Common myeloid progenitor, CD34-positive (primary cell): Measurements from ENCODE around the gene CHAF1A.

Experiments
- CTCF ChIA-PET: fragments of 350-600 bp; sonication (Branson Sonifier 250); formaldehyde crosslinking; loops from one replicate; lab custom pipeline; 2021; ENCODE audit warnings: antibody characterized with exemption; lab: Charles Lee
- POLR2A ChIA-PET: fragments of 350-600 bp; sonication (Branson Sonifier 250); formaldehyde crosslinking; loops from one replicate; lab custom pipeline; 2021; ENCODE audit warnings: antibody characterized with exemption; lab: Charles Lee
- DNase-seq, 3 donors: peaks; one replicate each; pipeline versions ENCODE4 v3.0.0 to v3.0.0-alpha.2; 2013
- H3K27ac ChIP-seq, 2 experiments: 1 replicate in 1 of 2; 2 replicates in 1 of 2; pipeline ENCODE4 v1.7.0; 2013; ENCODE audit warnings: inconsistent platforms in 2 of 2, low read length in 2 of 2, mild to moderate bottlenecking in 2 of 2, low read depth in 1 of 2, moderate library complexity in 1 of 2; ENCODE audit not compliant: severe bottlenecking in 2 of 2, insufficient read depth in 1 of 2, poor library complexity in 1 of 2
- H3K27me3 ChIP-seq, 5 experiments: replicated peaks in 2 of 5; 1 replicate in 3 of 5; 2 replicates in 2 of 5; pipeline versions ENCODE4 v1.6.1 to v1.7.0; 2013; ENCODE audit warnings: low read length in 4 of 5, mild to moderate bottlenecking in 2 of 5, moderate library complexity in 2 of 5, inconsistent platforms in 1 of 5; ENCODE audit not compliant: insufficient read depth in 5 of 5, control insufficient read depth in 4 of 5
- H3K36me3 ChIP-seq, 4 experiments: 1 replicate in 2 of 4; 2 replicates in 2 of 4; pipeline versions ENCODE4 v1.6.1 to v1.7.0; 2013; ENCODE audit warnings: low read length in 3 of 4, control low read depth in 1 of 4, mild to moderate bottlenecking in 1 of 4; ENCODE audit not compliant: control insufficient read depth in 4 of 4, insufficient read depth in 4 of 4
- H3K4me1 ChIP-seq, 4 experiments: 1 replicate in 3 of 4; 2 replicates in 1 of 4; pipeline versions ENCODE4 v1.6.1 to v1.7.1; 2013; ENCODE audit warnings: low read length in 3 of 4, mild to moderate bottlenecking in 3 of 4, control low read depth in 1 of 4, inconsistent platforms in 1 of 4, moderate library complexity in 1 of 4; ENCODE audit not compliant: control insufficient read depth in 4 of 4, insufficient read depth in 4 of 4; ENCODE audit errors: control extremely low read depth in 1 of 4
- H3K4me3 ChIP-seq, 7 experiments: 1 replicate in 4 of 7; 2 replicates in 3 of 7; pipeline versions ENCODE4 v1.5.1 to v1.7.0; 2013; ENCODE audit warnings: mild to moderate bottlenecking in 7 of 7, low read length in 6 of 7, moderate library complexity in 6 of 7, inconsistent platforms in 2 of 7, low read depth in 2 of 7, control low read depth in 1 of 7; ENCODE audit not compliant: insufficient read depth in 4 of 7, control insufficient read depth in 1 of 7; ENCODE audit errors: extremely low read depth in 1 of 7
- H3K9me3 ChIP-seq, 5 experiments: 1 replicate in 4 of 5; 2 replicates in 1 of 5; pipeline versions ENCODE4 v1.6.1 to v1.7.1; 2013; ENCODE audit warnings: low read length in 4 of 5, mild to moderate bottlenecking in 2 of 5, inconsistent platforms in 1 of 5, low read depth in 1 of 5, moderate library complexity in 1 of 5; ENCODE audit not compliant: control insufficient read depth in 4 of 5, insufficient read depth in 2 of 5; ENCODE audit errors: control extremely low read depth in 1 of 5
- WGBS: methylation state at CpG from one replicate; pipeline ENCODE4 v1.1.5; 2013; ENCODE audit not compliant: insufficient coverage; 5-methylcytosine and 5-hydroxymethylcytosine counted together

The CHAF1A gene

DNA sequence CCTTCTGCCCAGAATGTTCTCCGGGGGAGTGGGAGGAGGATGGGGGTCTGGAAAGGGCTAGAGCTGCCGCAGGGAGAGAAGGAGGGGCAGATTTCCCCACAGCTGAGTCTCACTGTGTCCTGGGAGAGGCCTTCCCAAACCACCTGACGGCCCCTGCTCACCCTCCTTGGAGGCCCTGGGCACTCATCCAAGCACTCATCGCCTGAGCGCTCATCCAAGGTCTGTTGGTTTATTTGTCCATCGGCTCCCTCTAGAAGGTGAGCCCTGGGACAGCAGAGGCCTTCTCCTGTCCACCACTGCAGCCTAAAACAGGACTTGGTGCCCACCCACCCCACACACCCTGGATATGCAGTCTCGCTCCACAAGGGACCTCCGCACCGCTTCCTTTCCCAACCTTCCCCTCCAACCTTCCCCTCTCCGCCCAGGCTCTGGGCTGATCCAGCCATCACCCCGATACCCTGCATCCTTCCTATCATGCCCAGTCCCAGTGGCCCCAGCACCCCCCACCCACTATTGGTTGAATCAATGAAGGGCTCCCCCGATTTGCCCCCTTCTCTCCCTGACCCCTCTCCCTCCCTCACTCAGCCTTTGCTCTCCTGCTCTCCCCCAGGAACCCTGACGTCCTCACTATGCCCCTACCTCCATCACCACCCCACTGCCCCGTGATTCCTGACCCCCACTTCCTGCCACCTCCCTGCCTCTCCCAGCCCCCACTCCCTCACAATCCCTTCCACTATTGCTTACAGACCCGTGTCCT is 53.5 kb downstream of the CHAF1A start:
- peaks cover 2 to 23% (median 17%) of the 10 kb centered on the region in 4 experiments for H3K4me1 ChIP-seq
- H3K27me3 ChIP-seq = no peaks in the 10 kb centered on the region
- peak overlapping the region in 5 of 7 experiments; percentile 70 to 84 (median 80) for H3K4me3 ChIP-seq
- H3K27ac ChIP-seq = peak overlapping the region in 1 of 2 experiments; percentile 61
- DNase-seq = no peak
- CTCF ChIA-PET = no interaction called here
- POLR2A ChIA-PET = interaction anchor here (0.8 to 1.3 kb wide), 2 partner anchors 12 to 17 kb away, joined by 3 to 4 read pairs; partner anchors contain the start of gene HDGFL2
- H3K36me3 ChIP-seq = peaks cover 3 to 28% (median 26%) of the 10 kb centered on the region in 4 experiments
- no peaks in the 10 kb centered on the region for H3K9me3 ChIP-seq
- 77% methylated on average over 14 of the region's 15 CpGs for WGBS

DNA sequence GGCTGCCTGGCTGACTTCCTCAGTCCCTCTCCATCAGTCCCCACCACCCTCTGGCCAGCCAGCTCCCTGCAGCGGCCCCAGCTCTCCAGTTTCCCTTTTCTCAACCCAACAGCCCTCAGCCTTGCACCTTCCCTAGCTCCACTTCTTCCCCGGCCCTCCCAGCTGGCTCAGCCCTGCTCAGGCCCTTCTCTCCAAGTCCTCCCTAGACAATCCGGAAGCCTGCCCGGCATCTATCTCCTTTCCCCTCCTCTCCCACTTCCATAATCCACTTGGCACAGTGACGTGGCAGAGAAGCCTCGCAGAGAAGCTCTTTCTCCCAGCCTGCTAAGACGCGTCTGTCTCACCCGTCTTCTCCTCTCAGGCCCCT is 54.0 kb downstream of the CHAF1A start:
- POLR2A ChIA-PET = interaction anchor here (0.8 to 1.3 kb wide), 2 partner anchors 12 to 16 kb away, joined by 3 to 4 read pairs; partner anchors contain the start of gene HDGFL2
- Histone ChIP-seq H3K4me1 (peaks cover 2 to 23% (median 17%) of the 10 kb centered on the region in 4 experiments), H3K36me3 (peaks cover 3 to 25% (median 22%) of the 10 kb centered on the region in 4 experiments), H3K27ac (peak overlapping the region in 1 of 2 experiments; percentile 75), H3K9me3 (no peaks in the 10 kb centered on the region), H3K27me3 (no peaks in the 10 kb centered on the region), H3K4me3 (peak overlapping the region; percentile 47 to 84 (median 75))
- CTCF ChIA-PET = interaction anchor here (0.6 to 1.4 kb wide), 2 partner anchors 15 to 54 kb away, joined by 3 to 4 read pairs; partner anchors contain the start of gene CHAF1A
- 6% methylated on average over 5 of the region's 9 CpGs for WGBS
- DNase-seq = peak in 2 of 3 donors; percentile 47

DNA sequence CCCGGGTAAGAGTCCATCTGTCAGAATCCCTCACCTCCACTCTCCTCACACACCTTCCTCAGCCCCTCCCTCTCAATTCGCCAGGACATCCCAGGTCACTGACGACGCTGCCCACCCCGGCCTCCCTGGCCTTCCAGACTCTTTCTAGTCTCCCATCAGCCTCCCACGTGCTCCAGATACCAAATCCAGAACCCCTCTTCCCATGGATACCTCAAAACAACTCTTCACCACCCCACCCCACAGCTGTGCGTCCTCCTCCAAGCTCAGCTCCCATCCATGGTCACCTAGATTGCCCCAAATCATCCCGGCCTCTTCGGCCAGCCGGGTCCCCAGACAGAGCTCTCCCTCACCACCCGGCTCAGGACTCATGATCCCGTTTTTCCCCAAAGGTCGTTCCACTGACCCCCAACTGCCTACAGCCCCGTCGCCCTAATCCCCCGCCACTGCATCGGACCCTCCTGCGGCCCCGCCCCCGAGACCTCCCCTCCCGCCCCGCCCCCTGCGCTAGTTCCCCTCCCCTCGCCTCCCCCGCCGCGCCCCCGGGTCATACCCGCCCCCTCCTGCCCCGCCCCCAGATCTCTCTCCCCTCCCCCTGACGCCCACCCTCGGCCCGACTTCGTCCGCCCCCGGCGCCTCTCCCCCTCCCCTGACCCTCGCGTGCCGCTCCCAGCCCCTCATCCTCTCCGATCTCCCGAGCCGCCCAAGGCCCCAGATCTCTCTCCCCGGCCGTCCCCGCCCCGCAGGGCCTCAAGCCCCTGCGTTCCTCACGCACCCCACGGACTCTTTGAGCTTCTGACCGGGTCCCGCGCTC is 54.6 kb downstream of the CHAF1A start:
- Histone ChIP-seq H3K4me1 (peaks cover 2 to 23% (median 17%) of the 10 kb centered on the region in 4 experiments), H3K4me3 (peak overlapping the region; percentile 48 to 86 (median 75)), H3K9me3 (no peaks in the 10 kb centered on the region), H3K27ac (peak overlapping the region in 1 of 2 experiments; percentile 75), H3K27me3 (no peaks in the 10 kb centered on the region), H3K36me3 (peaks cover 3 to 22% (median 20%) of the 10 kb centered on the region in 4 experiments)
- ChIA-PET CTCF (interaction anchor here (0.6 to 1.4 kb wide), 2 partner anchors 14 to 55 kb away, joined by 3 to 4 read pairs; partner anchors contain the start of gene CHAF1A), POLR2A (interaction anchor here (0.6 to 2.0 kb wide), 4 partner anchors 13 to 87 kb away, joined by 3 to 6 read pairs (median 4); partner anchors contain the start of gene HDGFL2)
- peak; percentile 54 to 75 (median 67) for DNase-seq
- under 1% methylated on average over 10 of the region's 53 CpGs for WGBS

DNA sequence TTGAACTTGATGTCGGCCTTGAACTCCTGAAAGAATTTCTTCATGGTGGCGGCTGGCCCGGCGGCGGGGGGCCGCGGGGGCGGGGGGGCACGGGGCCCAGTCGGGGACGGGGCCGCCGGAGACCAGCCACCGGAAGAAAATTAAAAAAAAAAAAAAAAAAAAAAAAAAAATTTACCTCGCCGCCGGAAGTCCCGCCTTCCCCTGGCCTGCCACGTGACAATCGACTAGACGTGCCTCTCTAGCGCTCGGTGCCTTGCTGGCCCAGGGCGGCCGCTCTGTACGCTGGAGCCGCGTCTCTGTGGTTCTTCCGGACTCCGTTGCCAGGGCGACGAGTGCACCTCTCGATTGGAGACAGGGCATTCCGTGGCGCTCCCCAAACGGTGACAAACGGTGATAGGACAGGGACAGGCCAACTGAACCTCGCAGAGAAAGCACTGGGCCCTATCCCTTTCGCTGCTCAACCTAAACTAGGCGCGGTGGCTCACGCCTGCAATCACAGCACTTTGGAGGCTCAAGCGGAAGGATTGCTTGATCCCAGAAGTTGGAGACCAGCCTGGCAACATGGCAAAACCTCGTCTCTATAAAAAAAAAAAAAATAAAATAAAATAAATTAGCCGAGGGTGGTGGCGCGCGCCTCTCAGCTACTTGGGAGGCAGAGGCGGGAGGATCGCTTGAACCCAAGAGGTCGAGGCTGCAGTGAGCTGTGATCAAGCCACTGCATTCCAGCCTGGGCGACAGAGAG is 55.4 kb downstream of the CHAF1A start, which contains the start of gene UBXN6:
TSS of gene UBXN6 (minus strand) at position 141 of the 742 bp plus-strand sequence. CDS start at position 44, 97 bp downstream.
- WGBS = 12% methylated on average over 27 of the region's 52 CpGs
- no peaks in the 10 kb centered on the region for H3K27me3 ChIP-seq
- H3K27ac ChIP-seq = peak within 1 kb of the TSS in 1 of 2 experiments; percentile 76
- ChIA-PET POLR2A (interaction anchor here (0.6 to 2.0 kb wide), 3 partner anchors 13 to 88 kb away, joined by 3 to 6 read pairs (median 4); partner anchors contain the start of gene HDGFL2), CTCF (interaction anchor here (0.6 to 1.4 kb wide), 3 partner anchors 13 to 215 kb away, joined by 3 to 4 read pairs (median 3); partner anchors contain the start of gene SH3GL1)
- peak; percentile 99 to 100 (median 99) for DNase-seq
- H3K4me1 ChIP-seq = peaks cover 2 to 23% (median 17%) of the 10 kb centered on the region in 4 experiments
- H3K4me3 ChIP-seq = peak within 1 kb of the TSS; percentile 48 to 86 (median 75)
- peaks cover 0 to 14% (median 12%) of the 10 kb centered on the region in 4 experiments for H3K36me3 ChIP-seq
- H3K9me3 ChIP-seq = no peaks in the 10 kb centered on the region

DNA sequence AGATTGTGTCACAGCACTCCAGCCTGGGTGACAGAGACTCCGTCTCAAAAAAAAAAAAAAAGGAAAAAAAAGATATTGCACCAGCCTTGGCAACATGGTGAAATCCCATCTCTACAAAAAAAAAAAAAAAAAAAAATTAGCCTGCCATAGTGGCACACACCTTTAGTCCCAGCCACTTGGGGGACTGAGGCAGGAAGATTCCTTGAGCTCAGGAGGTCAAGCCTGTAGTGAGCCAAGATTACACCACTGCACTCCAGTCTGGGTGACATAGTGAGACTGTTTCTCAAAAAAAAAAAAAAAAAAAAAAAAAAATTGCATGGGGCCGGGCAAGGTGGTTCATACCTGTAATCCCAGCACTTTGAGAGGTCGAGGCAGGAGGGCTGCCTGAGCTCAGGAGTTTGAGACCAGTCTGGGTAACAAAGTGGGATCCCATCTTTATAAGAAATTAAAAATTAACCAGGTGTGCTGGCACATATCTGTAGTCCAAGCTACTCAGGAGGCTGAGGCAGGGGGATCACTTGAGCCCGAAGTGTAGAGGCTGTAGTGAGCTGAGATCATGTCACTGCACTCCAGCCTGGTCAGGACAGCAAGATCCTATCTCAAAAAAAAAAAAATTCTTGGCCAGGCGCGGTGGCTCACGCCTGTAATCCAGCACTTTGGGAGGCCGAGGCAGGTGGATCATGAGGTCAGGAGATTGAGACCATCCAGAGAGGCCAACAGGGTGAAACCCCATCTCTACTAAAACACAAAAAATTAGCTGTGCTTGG is 62.6 kb downstream of the CHAF1A start:
- DNase-seq = no peak
- 98% methylated on average over 5 of the region's 8 CpGs for WGBS
- no peaks in the 10 kb centered on the region for H3K36me3 ChIP-seq
- H3K4me3 ChIP-seq = no peak overlapping the region
- no peaks in the 10 kb centered on the region for H3K9me3 ChIP-seq
- H3K27ac ChIP-seq = no peak overlapping the region
- POLR2A ChIA-PET = interaction anchor here (0.6 kb wide), 1 partner anchor 490 kb away, joined by 3 read pairs; no protein-coding TSS in a partner anchor
- CTCF ChIA-PET = no interaction called here
- H3K4me1 ChIP-seq = no peaks in the 10 kb centered on the region
- H3K27me3 ChIP-seq = no peaks in the 10 kb centered on the region
